HG03558 (cell line): ENCODE data around the gene DNAJB5.
"Not testable (repeated sequence)": the region's sequence is repeated elsewhere in the genome, so short reads cannot be mapped to it uniquely, and the experiment has no call there.

ENCODE experiments used
- ATAC-seq: cut with Tn5 transposase; IDR thresholded peaks from one replicate; pipeline ENCODE4 v1.9.1; 2021; ENCODE audit warnings: moderate number of reproducible peaks; ENCODE audit not compliant: unreplicated experiment; ENCODE audit errors: extremely low read depth

The DNAJB5 gene

GRCh38 chr9:34989003-34989945 lies at the start of gene DNAJB5:
Gene DNAJB5 (plus strand): TSS chr9:34989745. CDS start chr9:34990631, 886 bp downstream.
- peak; percentile 70 for ATAC-seq

DNA sequence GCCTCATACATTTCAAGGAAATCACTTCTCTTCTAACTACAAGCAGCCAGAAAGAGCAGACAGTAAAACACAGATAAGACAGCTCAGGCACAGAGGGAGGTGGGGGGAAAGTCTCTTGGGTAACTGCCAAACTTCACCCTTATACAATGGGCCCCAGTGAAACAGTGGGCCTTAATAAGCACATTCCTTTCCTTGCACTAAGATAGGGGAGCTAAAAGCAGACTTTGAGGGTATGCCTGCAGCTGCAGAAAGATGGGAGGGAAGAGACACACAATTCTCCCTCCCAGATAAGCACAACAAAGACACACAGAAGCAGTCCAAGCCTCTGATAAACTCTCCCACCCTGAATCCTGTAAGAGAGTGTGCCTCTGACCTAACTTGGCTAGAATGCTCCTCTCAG lies 49.6 kb upstream of the DNAJB5 start:
- ATAC-seq: not testable (repeated sequence)

DNA sequence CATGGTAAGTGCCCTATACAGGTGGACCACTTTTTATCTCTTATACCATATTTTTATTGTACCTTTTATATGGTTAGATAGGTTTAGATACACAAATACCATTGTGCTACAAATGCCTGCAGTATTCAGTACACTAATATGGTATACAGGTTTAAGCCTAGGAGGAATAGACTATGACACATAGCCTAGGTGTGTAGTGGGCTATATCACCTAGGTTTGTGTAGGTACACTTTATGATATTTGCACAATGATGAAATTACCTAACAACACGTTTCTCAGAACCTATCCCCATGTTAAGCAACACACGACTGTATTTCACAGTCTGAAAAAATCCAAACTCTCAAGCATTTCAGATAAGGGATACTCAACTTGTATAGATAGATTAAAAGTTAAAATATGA lies 41.1 kb upstream of the DNAJB5 start:
- no peak for ATAC-seq

- ATAC-seq: no peak
Observed at GRCh38 chr9:34954225-34954624, 35.3 kb upstream of the DNAJB5 start.

DNA sequence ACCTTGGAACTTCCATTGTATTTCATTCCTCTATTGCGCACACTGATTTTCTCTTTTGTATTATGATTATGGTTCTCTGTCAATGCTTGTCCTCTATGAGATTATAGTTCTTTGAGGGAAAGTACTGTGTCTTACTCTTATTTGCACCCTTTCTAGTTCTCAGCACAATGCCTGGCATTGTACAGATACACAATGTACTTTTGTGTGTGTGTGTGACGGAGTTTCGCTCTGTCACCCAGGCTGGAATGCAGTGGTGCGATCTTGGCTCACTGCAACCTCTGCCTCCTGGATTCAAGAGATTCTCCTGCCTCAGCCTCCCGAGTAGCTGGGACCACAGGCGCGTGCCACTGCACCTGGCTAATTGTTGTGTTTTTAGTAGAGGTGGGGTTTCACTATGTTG lies 33.5 kb upstream of the DNAJB5 start:
- ATAC-seq: not testable (repeated sequence)

GRCh38 chr9:34956648-34957047 lies 32.9 kb upstream of the DNAJB5 start:
- ATAC-seq: no peak

- ATAC-seq: no peak
Observed at GRCh38 chr9:34957492-34958410, 31.8 kb upstream of the DNAJB5 start, which contains the start of gene PHF24. Gene PHF24 (plus strand): TSS chr9:34958285. CDS start chr9:34971299, 13,014 bp downstream.

GRCh38 chr9:34958411-34958982 lies 31.0 kb upstream of the DNAJB5 start:
- no peak for ATAC-seq

DNA sequence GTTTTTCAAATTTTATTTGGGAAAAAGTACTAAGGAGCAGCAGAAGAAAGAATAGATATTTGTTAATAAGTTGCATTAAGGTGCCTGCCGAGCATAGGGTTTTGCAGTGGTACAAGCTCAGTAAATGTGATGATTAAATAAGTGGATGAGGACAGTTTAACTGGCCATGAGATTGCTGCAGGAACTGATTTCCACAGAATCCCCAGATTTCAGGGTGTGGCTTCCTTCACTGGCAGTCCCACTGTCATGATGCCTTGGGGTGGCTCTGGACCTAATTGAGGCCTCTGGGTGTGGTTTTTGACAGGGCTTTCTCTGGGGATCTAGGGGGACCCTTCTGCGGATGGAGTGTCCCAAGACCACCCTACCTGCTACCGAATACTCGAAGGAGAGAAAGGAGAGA lies 30.1 kb upstream of the DNAJB5 start:
- ATAC-seq: no peak

- no peak for ATAC-seq
Observed at GRCh38 chr9:34961574-34962490, 27.7 kb upstream of the DNAJB5 start.

DNA sequence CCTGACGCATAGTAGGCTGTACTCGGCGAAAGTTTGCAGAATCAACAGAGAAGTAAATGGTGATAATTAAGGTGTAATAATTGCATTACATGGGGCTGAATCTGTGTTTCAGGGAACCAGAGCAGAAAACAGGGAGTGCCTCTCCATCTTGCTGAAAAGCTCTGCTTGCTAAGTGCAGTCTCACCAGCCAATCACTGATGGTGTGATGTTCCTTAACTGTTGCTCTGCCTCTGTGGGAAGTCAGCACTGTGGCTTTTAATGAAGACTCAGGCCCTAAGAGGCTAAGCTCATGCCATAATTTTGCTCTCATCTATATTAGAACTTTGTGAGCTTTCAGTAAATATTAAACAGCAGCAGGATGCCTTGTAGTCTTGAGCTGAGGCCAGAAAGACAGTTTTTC lies 27.0 kb upstream of the DNAJB5 start:
- ATAC-seq: no peak

- ATAC-seq: no peak
Observed at GRCh38 chr9:34963552-34963951, 26.0 kb upstream of the DNAJB5 start.

DNA sequence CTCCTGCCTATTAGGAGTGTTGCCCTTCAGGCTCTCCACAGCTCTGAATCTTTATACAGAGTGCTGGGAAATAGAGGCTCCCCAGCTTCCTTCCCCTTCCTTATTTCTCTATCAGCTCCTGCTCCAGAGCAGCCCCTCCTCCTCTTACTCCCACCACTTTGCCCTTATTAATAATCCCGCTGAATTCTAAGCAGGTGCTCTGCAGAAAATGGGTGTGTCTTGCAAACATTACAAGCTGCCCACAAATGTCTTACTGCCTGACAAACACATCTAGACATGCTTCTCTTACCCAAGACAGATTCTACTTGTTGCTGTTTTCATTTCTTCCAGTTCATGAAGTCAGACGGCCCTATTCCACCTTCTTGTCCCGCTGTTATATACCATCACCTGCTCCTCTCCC lies 25.1 kb upstream of the DNAJB5 start:
- ATAC-seq: no peak

- ATAC-seq: no peak
Observed at GRCh38 chr9:34971146-34971811, 18.3 kb upstream of the DNAJB5 start.

- ATAC-seq: no peak
Observed at GRCh38 chr9:34974664-34975063, 14.9 kb upstream of the DNAJB5 start.

DNA sequence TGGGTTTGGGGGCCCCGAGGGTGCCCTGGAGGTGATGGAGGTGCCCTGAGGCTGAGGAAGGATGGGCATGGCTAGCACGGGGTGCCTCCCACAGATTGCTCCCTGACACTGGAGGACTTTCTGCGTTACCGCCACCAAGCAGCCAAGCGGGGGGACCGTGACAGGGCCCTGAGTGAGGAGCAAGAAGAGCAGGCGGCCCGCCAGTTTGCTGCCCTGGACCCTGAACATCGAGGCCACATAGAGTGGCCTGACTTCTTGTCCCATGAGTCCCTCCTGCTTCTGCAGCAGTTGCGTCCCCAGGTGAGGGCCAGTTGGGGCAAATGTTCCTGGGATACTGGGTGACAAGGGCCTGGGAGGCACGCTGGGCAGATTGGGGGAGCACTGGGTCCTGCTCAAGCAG lies 13.1 kb upstream of the DNAJB5 start:
- ATAC-seq: no peak

- no peak for ATAC-seq
Observed at GRCh38 chr9:34976992-34977391, 12.6 kb upstream of the DNAJB5 start.

- ATAC-seq: no peak
Observed at GRCh38 chr9:34980181-34980761, 9.3 kb upstream of the DNAJB5 start.

- no peak for ATAC-seq
Observed at GRCh38 chr9:34982361-34982760, 7.2 kb upstream of the DNAJB5 start.
